ENCODE measurements around the gene DBH.

DBH gene

GRCh38 chr9:133604856-133605255 lies 31.3 kb upstream of the DBH start:
- no peak for TF ChIP-seq REST (IDR thresholded peaks at IDR 0.05; ENCODE audit: insufficient read depth in 1 of 2, low read depth in 2 of 2, low read length in 2 of 2)
- TF ChIP-seq TAF1 (IDR thresholded peaks at IDR 0.05; ENCODE audit: borderline replicate concordance, insufficient read depth, low read length): no peak
- TF ChIP-seq POLR2AphosphoS5 (IDR thresholded peaks at IDR 0.05; ENCODE audit: low read depth, low read length): no peak
- no peak for TF ChIP-seq FOXP2 (optimal IDR thresholded peaks at IDR 0.05; ENCODE audit: borderline replicate concordance, extremely low read depth, extremely low read length, insufficient read depth)
- no peak for TF ChIP-seq SIN3A (IDR thresholded peaks at IDR 0.05; ENCODE audit: borderline replicate concordance, insufficient read depth, low read length)

GRCh38 chr9:133605446-133605845 lies 30.7 kb upstream of the DBH start:
- TF ChIP-seq REST (IDR thresholded peaks at IDR 0.05; ENCODE audit: insufficient read depth in 1 of 2, low read depth in 2 of 2, low read length in 2 of 2): no peak
- no peak for TF ChIP-seq POLR2AphosphoS5 (IDR thresholded peaks at IDR 0.05; ENCODE audit: low read depth, low read length)
- no peak for TF ChIP-seq SIN3A (IDR thresholded peaks at IDR 0.05; ENCODE audit: borderline replicate concordance, insufficient read depth, low read length)
- TF ChIP-seq TAF1 (IDR thresholded peaks at IDR 0.05; ENCODE audit: borderline replicate concordance, insufficient read depth, low read length): no peak
- no peak for TF ChIP-seq FOXP2 (optimal IDR thresholded peaks at IDR 0.05; ENCODE audit: borderline replicate concordance, extremely low read depth, extremely low read length, insufficient read depth)

- TF ChIP-seq REST (IDR thresholded peaks at IDR 0.05; ENCODE audit: insufficient read depth in 1 of 2, low read depth in 2 of 2, low read length in 2 of 2) (no peak), POLR2AphosphoS5 (IDR thresholded peaks at IDR 0.05; ENCODE audit: low read depth, low read length) (no peak)
Observed at GRCh38 chr9:133605856-133606707, 30.1 kb upstream of the DBH start.

DNA sequence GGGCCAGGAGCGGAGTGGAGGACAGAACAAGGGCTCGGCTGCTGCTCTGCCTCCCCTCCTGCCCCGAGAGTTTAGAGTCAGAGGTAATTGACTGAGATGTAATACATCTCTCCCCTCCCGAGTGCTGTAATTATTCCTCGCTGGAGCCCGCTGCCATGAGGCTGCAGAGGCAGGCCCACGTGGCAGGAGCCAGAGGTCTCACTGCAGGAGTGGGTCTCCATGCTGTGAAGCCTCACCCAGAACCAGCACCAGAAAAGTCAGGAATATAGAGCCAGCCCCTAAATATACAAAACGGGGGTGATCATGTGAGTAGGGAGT lies 29.5 kb upstream of the DBH start:
- TF ChIP-seq SIN3A (IDR thresholded peaks at IDR 0.05; ENCODE audit: borderline replicate concordance, insufficient read depth, low read length) (no peak), TAF1 (IDR thresholded peaks at IDR 0.05; ENCODE audit: borderline replicate concordance, insufficient read depth, low read length) (no peak), POLR2AphosphoS5 (IDR thresholded peaks at IDR 0.05; ENCODE audit: low read depth, low read length) (no peak), REST (IDR thresholded peaks at IDR 0.05; ENCODE audit: insufficient read depth in 1 of 2, low read depth in 2 of 2, low read length in 2 of 2) (no peak), FOXP2 (optimal IDR thresholded peaks at IDR 0.05; ENCODE audit: borderline replicate concordance, extremely low read depth, extremely low read length, insufficient read depth) (no peak)

DNA sequence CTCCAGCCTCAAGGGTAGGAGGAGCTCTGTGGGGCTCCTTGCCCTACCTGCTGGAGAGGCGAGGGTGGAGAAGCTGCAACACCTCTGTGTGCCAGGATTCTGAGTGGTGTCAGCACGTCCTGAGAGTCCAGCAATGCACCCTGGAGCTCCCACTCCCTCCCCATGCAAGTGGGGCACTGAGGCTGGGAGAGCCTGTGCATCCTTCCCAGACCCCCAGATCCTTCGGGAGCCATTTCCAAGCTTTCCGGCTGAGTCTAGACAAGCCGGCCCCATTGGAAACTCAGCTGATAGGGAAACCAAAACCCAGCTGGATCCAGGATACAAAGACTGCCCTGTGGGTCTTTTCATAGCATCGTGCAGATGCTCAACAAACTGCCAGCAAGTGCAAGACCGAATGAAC lies 28.8 kb upstream of the DBH start:
- no peak for TF ChIP-seq POLR2AphosphoS5 (IDR thresholded peaks at IDR 0.05; ENCODE audit: low read depth, low read length)
- TF ChIP-seq SIN3A (IDR thresholded peaks at IDR 0.05; ENCODE audit: borderline replicate concordance, insufficient read depth, low read length): no peak
- TF ChIP-seq REST (IDR thresholded peaks at IDR 0.05; ENCODE audit: insufficient read depth in 1 of 2, low read depth in 2 of 2, low read length in 2 of 2): no peak
- no peak for TF ChIP-seq FOXP2 (optimal IDR thresholded peaks at IDR 0.05; ENCODE audit: borderline replicate concordance, extremely low read depth, extremely low read length, insufficient read depth)
- TF ChIP-seq TAF1 (IDR thresholded peaks at IDR 0.05; ENCODE audit: borderline replicate concordance, insufficient read depth, low read length): no peak
